ENCODE data around the gene PRDM7.

DNA sequence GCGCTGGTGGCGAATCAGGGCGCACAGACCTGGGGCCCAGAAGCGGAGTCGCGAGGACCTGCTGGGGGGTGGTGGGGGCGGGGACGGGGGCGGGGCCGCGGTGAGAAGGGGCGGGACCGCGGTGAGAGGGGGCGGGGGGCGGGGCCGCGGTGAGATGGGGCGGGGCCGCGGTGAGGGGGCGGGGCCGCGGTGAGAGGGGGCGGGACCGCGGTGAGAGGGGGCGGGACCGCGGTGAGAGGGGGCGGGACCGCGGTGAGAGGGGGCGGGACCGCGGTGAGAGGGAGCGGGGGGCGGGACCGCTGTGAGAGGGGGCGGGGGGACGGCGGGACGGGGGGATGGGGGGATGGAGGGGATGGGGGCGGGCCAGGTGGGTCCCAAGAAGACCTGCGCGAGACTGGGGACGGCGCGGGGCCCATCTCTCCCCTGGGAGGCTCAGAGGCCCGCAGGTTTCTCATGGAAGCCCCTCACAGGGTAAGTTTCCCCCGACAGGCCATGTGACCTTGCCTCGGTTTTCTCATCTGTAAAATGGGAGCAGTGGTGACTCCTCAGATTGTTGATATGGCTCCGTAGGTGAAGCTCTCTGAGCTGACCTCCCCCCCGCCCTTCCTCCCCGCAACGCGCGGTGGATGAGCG is 29.3 kb downstream of the PRDM7 start:
- TF ChIP-seq POLR2A (IDR thresholded peaks at IDR 0.05) = no peak
- TF ChIP-seq, protein P1, sequence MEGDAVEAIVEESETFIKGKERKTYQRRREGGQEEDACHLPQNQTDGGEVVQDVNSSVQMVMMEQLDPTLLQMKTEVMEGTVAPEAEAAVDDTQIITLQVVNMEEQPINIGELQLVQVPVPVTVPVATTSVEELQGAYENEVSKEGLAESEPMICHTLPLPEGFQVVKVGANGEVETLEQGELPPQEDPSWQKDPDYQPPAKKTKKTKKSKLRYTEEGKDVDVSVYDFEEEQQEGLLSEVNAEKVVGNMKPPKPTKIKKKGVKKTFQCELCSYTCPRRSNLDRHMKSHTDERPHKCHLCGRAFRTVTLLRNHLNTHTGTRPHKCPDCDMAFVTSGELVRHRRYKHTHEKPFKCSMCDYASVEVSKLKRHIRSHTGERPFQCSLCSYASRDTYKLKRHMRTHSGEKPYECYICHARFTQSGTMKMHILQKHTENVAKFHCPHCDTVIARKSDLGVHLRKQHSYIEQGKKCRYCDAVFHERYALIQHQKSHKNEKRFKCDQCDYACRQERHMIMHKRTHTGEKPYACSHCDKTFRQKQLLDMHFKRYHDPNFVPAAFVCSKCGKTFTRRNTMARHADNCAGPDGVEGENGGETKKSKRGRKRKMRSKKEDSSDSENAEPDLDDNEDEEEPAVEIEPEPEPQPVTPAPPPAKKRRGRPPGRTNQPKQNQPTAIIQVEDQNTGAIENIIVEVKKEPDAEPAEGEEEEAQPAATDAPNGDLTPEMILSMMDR (IDR thresholded peaks at IDR 0.05) = no peak

Measured in testis (tissue), 2 donors.